Left renal cortex interstitium (tissue), 4 donors: ENCODE results near the gene CD244. TPM values are rescaled to one million over a fixed set of nuclear protein-coding genes. Genes with fewer than 3 reads are reported as not detected.
"Not testable (repeated sequence)": the region's sequence is repeated elsewhere in the genome, so short reads cannot be mapped to it uniquely, and the experiment has no call there.

ENCODE experiments used
- DNase-seq, 4 donors: peaks; one replicate each; pipeline ENCODE4 v3.0.0-alpha.2; 2013; ENCODE audit warnings: low read depth in 4 of 4, low spot score in 2 of 4, missing footprints in 1 of 4
- polyA plus RNA-seq, 4 donors: library from polyadenylated mRNA; unstranded; fragments of 120-200 nt; gene quantifications; one replicate each; pipeline ENCODE4 v1.2.1, GENCODE V29; 2013; ENCODE audit not compliant: insufficient read length in 4 of 4

CD244 gene
- under 1 TPM; 0.11 to 0.44 (median 0.25) TPM for polyA plus RNA-seq

GRCh38 chr1:160862203-160863060 is at the start of gene CD244:
Gene CD244, minus strand, starts transcription at chr1:160862887. Its CDS starts 210 bp downstream, at chr1:160862677.
- no peak for DNase-seq

- no peak for DNase-seq
Observed at GRCh38 chr1:160911925-160912324, 49.2 kb upstream of the CD244 start.

GRCh38 chr1:160911441-160911840 is 48.8 kb upstream of the CD244 start:
- DNase-seq: no peak

- no peak for DNase-seq
Observed at GRCh38 chr1:160910170-160910750, 47.6 kb upstream of the CD244 start.

- DNase-seq: no peak
Observed at GRCh38 chr1:160907976-160908375, 45.3 kb upstream of the CD244 start.

GRCh38 chr1:160905617-160905989 is 42.9 kb upstream of the CD244 start:
- no peak for DNase-seq

- no peak for DNase-seq
Observed at GRCh38 chr1:160904783-160905616, 42.3 kb upstream of the CD244 start.

GRCh38 chr1:160902251-160902650 is 39.6 kb upstream of the CD244 start:
- not testable (repeated sequence) for DNase-seq

GRCh38 chr1:160901768-160902167 is 39.1 kb upstream of the CD244 start:
- no peak for DNase-seq

- DNase-seq: not testable (repeated sequence)
Observed at GRCh38 chr1:160900683-160901082, 38.0 kb upstream of the CD244 start.

- not testable (repeated sequence) for DNase-seq
Observed at GRCh38 chr1:160894368-160895135, 31.9 kb upstream of the CD244 start.

- DNase-seq: no peak
Observed at GRCh38 chr1:160891474-160891873, 28.8 kb upstream of the CD244 start.

GRCh38 chr1:160888926-160889325 is 26.2 kb upstream of the CD244 start:
- no peak for DNase-seq

GRCh38 chr1:160887071-160887470 is 24.4 kb upstream of the CD244 start:
- no peak for DNase-seq

- DNase-seq: no peak
Observed at GRCh38 chr1:160885042-160885441, 22.4 kb upstream of the CD244 start, which contains the start of gene ITLN1. Gene ITLN1, minus strand, starts transcription at chr1:160885180. Its CDS starts 303 bp downstream, at chr1:160884877.

GRCh38 chr1:160884579-160884978 is 21.9 kb upstream of the CD244 start:
- DNase-seq: no peak

- DNase-seq: no peak
Observed at GRCh38 chr1:160883581-160884513, 21.2 kb upstream of the CD244 start.

GRCh38 chr1:160882582-160882981 is 19.9 kb upstream of the CD244 start:
- no peak for DNase-seq

GRCh38 chr1:160881264-160881663 is 18.6 kb upstream of the CD244 start:
- not testable (repeated sequence) for DNase-seq
